GM12872 (cell line): ENCODE results near the gene REV1.

Source experiments
- CTCF ChIP-seq: IDR thresholded peaks from 3 replicates; pipeline ENCODE4 v1.5.1; 2011; ENCODE audit warnings: low read depth, mild to moderate bottlenecking, low read length, moderate library complexity; ENCODE audit not compliant: insufficient read depth

REV1 gene

GRCh38 chr2:99471654-99472599 is 17.9 kb downstream of the REV1 start:
- no peak for TF ChIP-seq CTCF

- TF ChIP-seq CTCF: no peak
Observed at GRCh38 chr2:99470957-99471356, 18.9 kb downstream of the REV1 start.

GRCh38 chr2:99469394-99469793 is 20.4 kb downstream of the REV1 start:
- no peak for TF ChIP-seq CTCF

GRCh38 chr2:99468155-99468554 is 21.7 kb downstream of the REV1 start:
- no peak for TF ChIP-seq CTCF

GRCh38 chr2:99467390-99467789 is 22.4 kb downstream of the REV1 start:
- TF ChIP-seq CTCF: no peak

- no peak for TF ChIP-seq CTCF
Observed at GRCh38 chr2:99461828-99462483, 27.9 kb downstream of the REV1 start.

GRCh38 chr2:99458529-99458928 is 31.3 kb downstream of the REV1 start:
- TF ChIP-seq CTCF: no peak
